Brain microvascular endothelial cell (primary cell): ENCODE results near the gene ZNF227.
"Not testable (repeated sequence)": the region's sequence is repeated elsewhere in the genome, so short reads cannot be mapped to it uniquely, and the experiment has no call there.

Experiments
- DNase-seq: peaks from one replicate; pipeline ENCODE4 v3.0.0-alpha.2; 2020
- H3K27ac ChIP-seq: fragments of 250-450 bp; sonication (Bioruptor Pico); 2 replicates; pipeline ENCODE4 v1.5.1; 2020; ENCODE audit warnings: mild to moderate bottlenecking, moderate library complexity
- H3K27me3 ChIP-seq: fragments of 250-450 bp; sonication (Bioruptor Pico); replicated peaks from 2 replicates; pipeline ENCODE4 v1.5.1; 2020; ENCODE audit warnings: mild to moderate bottlenecking
- H3K36me3 ChIP-seq: fragments of 250-450 bp; sonication (Bioruptor Pico); replicated peaks from 2 replicates; pipeline ENCODE4 v1.5.1; 2020; ENCODE audit warnings: mild to moderate bottlenecking
- H3K4me3 ChIP-seq: 2 replicates; pipeline ENCODE4 v1.5.1; 2011; ENCODE audit warnings: low read depth, mild to moderate bottlenecking, control low read depth, low read length, moderate library complexity
- CTCF ChIP-seq: IDR thresholded peaks from 2 replicates; pipeline ENCODE4 v1.5.1; 2011; ENCODE audit warnings: low read depth, mild to moderate bottlenecking, moderate library complexity, low read length, control low read depth, inconsistent platforms; ENCODE audit errors: missing control alignments
- in situ Hi-C: cut with HindIII; loops from 2 replicates; pipeline ENCODE4 v1.10.0; 2017; ENCODE audit warnings: low sequenced_read_pairs, low pct_ligation_motif_present

ZNF227 gene

GRCh38 chr19:44202974-44203373 lies 9.4 kb upstream of the ZNF227 start:
- no peak overlapping the region for H3K27ac ChIP-seq
- TF ChIP-seq CTCF, result no peak
- H3K36me3 ChIP-seq, result no peaks in the 10 kb centered on the region
- in situ Hi-C loops, result no loop called here
- no peak overlapping the region for H3K4me3 ChIP-seq
- H3K27me3 ChIP-seq, result no peaks in the 10 kb centered on the region
- DNase-seq, result no peak

GRCh38 chr19:44203877-44204276 lies 8.5 kb upstream of the ZNF227 start:
- H3K27me3 ChIP-seq, DNase-seq, H3K36me3 ChIP-seq, H3K4me3 ChIP-seq, in situ Hi-C loops, H3K27ac ChIP-seq: not testable (repeated sequence)

- no peaks in the 10 kb centered on the region for H3K27me3 ChIP-seq
- no peak for DNase-seq
- no peak overlapping the region for H3K4me3 ChIP-seq
- no peak for TF ChIP-seq CTCF
- H3K27ac ChIP-seq, result no peak overlapping the region
- in situ Hi-C loops, result no loop called here
- H3K36me3 ChIP-seq, result no peaks in the 10 kb centered on the region
Measured at GRCh38 chr19:44204772-44205171, 7.6 kb upstream of the ZNF227 start.

GRCh38 chr19:44207126-44207803 lies 5.1 kb upstream of the ZNF227 start:
- DNase-seq, result peak; percentile 85
- no peaks in the 10 kb centered on the region for H3K27me3 ChIP-seq
- in situ Hi-C loops, result no loop called here
- H3K36me3 ChIP-seq, result no peaks in the 10 kb centered on the region
- peak overlapping the region; percentile 91 for H3K4me3 ChIP-seq
- H3K27ac ChIP-seq, result peak overlapping the region; percentile 74
- no peak for TF ChIP-seq CTCF

- Histone ChIP-seq H3K27ac (peak overlapping the region; percentile 70), H3K27me3 (no peaks in the 10 kb centered on the region), H3K4me3 (peak overlapping the region; percentile 91), H3K36me3 (peaks cover 8% of the 10 kb centered on the region)
- peak; percentile 6 for DNase-seq
- in situ Hi-C loops, result no loop called here
- no peak for TF ChIP-seq CTCF
Measured at GRCh38 chr19:44212866-44213346, 574 bp downstream of the ZNF227 start.

GRCh38 chr19:44219926-44220325 lies 7.6 kb downstream of the ZNF227 start:
- in situ Hi-C loops, H3K27me3 ChIP-seq: not testable (repeated sequence)

GRCh38 chr19:44220761-44221160 lies 8.4 kb downstream of the ZNF227 start:
- in situ Hi-C loops, result not testable (repeated sequence)

More at GRCh38 chr19:44219926-44220325, 7.6 kb downstream of the ZNF227 start:
- H3K4me3 ChIP-seq, H3K27ac ChIP-seq, DNase-seq: not testable (repeated sequence)
- peaks cover 11% of the 10 kb centered on the region for H3K36me3 ChIP-seq

GRCh38 chr19:44221291-44221690 lies 9.0 kb downstream of the ZNF227 start:
- DNase-seq, in situ Hi-C loops, H3K36me3 ChIP-seq, H3K27ac ChIP-seq, H3K27me3 ChIP-seq, H3K4me3 ChIP-seq: not testable (repeated sequence)

More at GRCh38 chr19:44220761-44221160, 8.4 kb downstream of the ZNF227 start:
- not testable (repeated sequence) for H3K27me3 ChIP-seq, H3K4me3 ChIP-seq, DNase-seq, H3K36me3 ChIP-seq, H3K27ac ChIP-seq
